Large intestine (tissue), 3 donors: ENCODE measurements around the gene IGFBP2. TPM values are rescaled to one million over a fixed set of nuclear protein-coding genes. Genes with fewer than 3 reads are reported as not detected.

ENCODE experiments used
- DNase-seq, 2 donors: peaks; one replicate each; pipeline versions ENCODE4 v3.0.0 to v3.0.0-alpha.2; 2013
- H3K27ac ChIP-seq: one replicate; pipeline ENCODE4 v1.5.1; 2013; ENCODE audit warnings: low read length
- H3K27me3 ChIP-seq: 2 replicates; pipeline ENCODE4 v1.6.1; 2013; ENCODE audit warnings: low read length; ENCODE audit not compliant: control insufficient read depth, insufficient read depth
- H3K36me3 ChIP-seq: 2 replicates; pipeline ENCODE4 v1.6.1; 2013; ENCODE audit warnings: low read length; ENCODE audit not compliant: control insufficient read depth, insufficient read depth
- H3K4me1 ChIP-seq: one replicate; pipeline ENCODE4 v1.6.1; 2013; ENCODE audit warnings: low read length; ENCODE audit not compliant: control insufficient read depth, insufficient read depth
- H3K4me3 ChIP-seq: one replicate; pipeline ENCODE4 v1.5.1; 2013; ENCODE audit warnings: low read length
- H3K9me3 ChIP-seq: one replicate; pipeline ENCODE4 v1.6.1; 2013; ENCODE audit warnings: mild to moderate bottlenecking, low read depth, low read length, moderate library complexity; ENCODE audit not compliant: control insufficient read depth
- WGBS: methylation state at CpG from one replicate; pipeline ENCODE4 v1.1.5; 2013; ENCODE audit warnings: low lambda C conversion rate; ENCODE audit not compliant: insufficient coverage; 5-methylcytosine and 5-hydroxymethylcytosine counted together
- polyA plus RNA-seq: library from polyadenylated mRNA; unstranded; fragments of 120-200 nt; gene quantifications from one replicate; pipeline ENCODE4 v1.2.1, GENCODE V29; 2013

IGFBP2 gene
- polyA plus RNA-seq, 1 donor: 242 TPM

DNA sequence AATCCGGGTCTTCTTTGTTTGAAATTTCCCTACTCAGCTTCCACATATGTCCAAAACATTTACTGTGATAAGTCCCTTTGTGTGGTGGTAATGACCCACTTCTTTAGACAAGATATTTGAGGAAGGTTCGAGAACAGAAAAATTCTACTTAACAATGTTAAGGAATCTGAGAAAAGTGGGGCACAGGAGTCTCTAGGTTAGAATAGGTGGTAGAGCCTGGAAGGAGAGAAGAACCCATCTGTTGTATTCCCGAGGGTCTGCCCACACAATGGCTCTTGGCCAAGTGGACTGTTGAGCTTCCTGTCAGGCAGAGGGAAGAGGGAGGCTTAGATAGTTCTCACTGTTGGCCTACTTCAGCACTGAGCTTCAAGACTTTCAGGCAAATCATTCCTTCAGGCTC lies 4.3 kb downstream of the IGFBP2 start:
- Histone ChIP-seq H3K27ac (peak overlapping the region; percentile 99), H3K27me3 (peaks cover 11% of the 10 kb centered on the region), H3K4me3 (no peak overlapping the region), H3K9me3 (no peaks in the 10 kb centered on the region), H3K4me1 (peaks cover 35% of the 10 kb centered on the region), H3K36me3 (peaks cover 17% of the 10 kb centered on the region)
- no peak for DNase-seq
- 33% methylated on average over 1 of the region's 3 CpGs for WGBS

DNA sequence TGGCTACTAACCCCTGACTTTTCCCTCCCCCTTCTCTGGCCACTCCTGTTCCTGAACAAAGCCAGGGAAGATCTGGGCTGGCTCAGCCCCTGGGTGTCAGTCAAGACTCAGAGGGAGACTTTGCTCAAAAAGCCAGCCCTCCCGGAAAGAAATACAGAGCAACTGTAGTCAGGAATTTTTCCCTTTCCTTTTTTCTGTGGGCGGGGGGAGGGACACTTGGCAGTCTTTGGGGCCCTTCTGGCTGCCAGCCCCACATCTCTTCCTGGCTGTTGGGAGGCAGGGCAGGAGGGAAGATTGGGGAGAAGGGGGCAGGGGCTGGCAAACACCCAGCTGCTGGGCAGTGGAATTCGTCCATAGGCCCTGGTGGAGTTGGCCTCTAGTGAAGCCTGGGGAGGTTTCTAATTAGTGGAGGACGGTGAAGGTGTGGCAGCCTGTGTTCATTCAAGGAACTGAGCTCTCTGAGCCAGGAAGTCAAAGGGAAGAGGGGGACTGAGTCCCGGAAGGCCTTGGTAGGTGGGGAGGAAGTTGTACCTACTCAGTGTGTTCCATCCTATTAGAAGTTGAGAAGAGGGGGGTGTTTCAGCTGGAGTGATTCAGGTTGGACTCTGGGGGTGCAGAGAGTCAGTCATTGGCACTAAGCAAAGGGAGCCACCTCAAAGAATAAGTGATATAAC lies 10.9 kb downstream of the IGFBP2 start:
- peak in 1 of 2 donors; percentile 68 for DNase-seq
- H3K4me1 ChIP-seq: peaks cover 26% of the 10 kb centered on the region
- H3K36me3 ChIP-seq: peaks cover 19% of the 10 kb centered on the region
- H3K9me3 ChIP-seq: no peaks in the 10 kb centered on the region
- WGBS: 17% methylated on average over 2 of the region's 5 CpGs
- H3K27ac ChIP-seq: peak overlapping the region; percentile 67
- H3K4me3 ChIP-seq: no peak overlapping the region
- H3K27me3 ChIP-seq: no peaks in the 10 kb centered on the region

GRCh38 chr2:216644842-216645635 lies 11.8 kb downstream of the IGFBP2 start:
- DNase-seq: peak in 1 of 2 donors; percentile 86
- H3K36me3 ChIP-seq: peaks cover 14% of the 10 kb centered on the region
- H3K4me1 ChIP-seq: peaks cover 33% of the 10 kb centered on the region
- H3K9me3 ChIP-seq: no peaks in the 10 kb centered on the region
- peak overlapping the region; percentile 67 for H3K27ac ChIP-seq
- WGBS: 0% methylated on average over 1 of the region's 4 CpGs
- H3K27me3 ChIP-seq: no peaks in the 10 kb centered on the region
- H3K4me3 ChIP-seq: no peak overlapping the region

GRCh38 chr2:216645636-216645950 lies 12.4 kb downstream of the IGFBP2 start:
- DNase-seq: no peak
- Histone ChIP-seq H3K27ac (peak overlapping the region; percentile 67), H3K4me1 (peaks cover 37% of the 10 kb centered on the region), H3K27me3 (no peaks in the 10 kb centered on the region), H3K4me3 (no peak overlapping the region), H3K36me3 (peaks cover 13% of the 10 kb centered on the region), H3K9me3 (no peaks in the 10 kb centered on the region)
- no CpG with 5 or more reads among the region's 3 CpGs for WGBS

DNA sequence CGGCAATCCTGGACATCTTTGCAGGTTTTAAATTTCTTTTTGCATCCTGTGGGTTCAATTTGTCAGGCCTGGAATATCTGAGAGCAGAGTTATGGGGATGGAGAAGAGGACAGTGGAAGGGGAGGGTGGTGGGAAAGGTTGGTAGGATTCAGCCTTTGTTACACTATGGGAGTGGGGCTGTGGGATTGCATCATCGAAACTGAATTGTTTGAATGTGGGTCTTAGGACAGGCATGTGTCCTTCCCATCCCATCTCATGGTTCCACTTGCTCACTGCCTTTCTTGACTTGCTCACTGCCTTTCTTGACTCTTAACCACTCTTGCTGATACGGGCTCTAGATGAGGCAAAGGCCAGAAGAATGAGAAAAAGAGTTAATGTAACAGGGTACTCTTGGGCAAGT lies 12.9 kb downstream of the IGFBP2 start:
- Histone ChIP-seq H3K4me1 (peaks cover 43% of the 10 kb centered on the region), H3K27ac (peak overlapping the region; percentile 67), H3K36me3 (peaks cover 11% of the 10 kb centered on the region), H3K27me3 (no peaks in the 10 kb centered on the region), H3K4me3 (no peak overlapping the region), H3K9me3 (no peaks in the 10 kb centered on the region)
- no peak for DNase-seq
- no CpG with 5 or more reads among the region's 3 CpGs for WGBS

- Histone ChIP-seq H3K27ac (no peak overlapping the region), H3K27me3 (no peaks in the 10 kb centered on the region), H3K4me3 (no peak overlapping the region), H3K9me3 (no peaks in the 10 kb centered on the region), H3K4me1 (peaks cover 60% of the 10 kb centered on the region), H3K36me3 (peaks cover 11% of the 10 kb centered on the region)
- WGBS: 100% methylated on average over 1 of the region's 3 CpGs
- DNase-seq: peak in 1 of 2 donors; percentile 2
Observed at GRCh38 chr2:216648105-216648504, 14.9 kb downstream of the IGFBP2 start.

- Histone ChIP-seq H3K27me3 (no peaks in the 10 kb centered on the region), H3K27ac (no peak overlapping the region), H3K9me3 (no peaks in the 10 kb centered on the region), H3K4me3 (no peak overlapping the region), H3K36me3 (peaks cover 8% of the 10 kb centered on the region), H3K4me1 (peaks cover 65% of the 10 kb centered on the region)
- DNase-seq: no peak
- no CpG with 5 or more reads among the region's 5 CpGs for WGBS
Observed at GRCh38 chr2:216649574-216649973, 16.4 kb downstream of the IGFBP2 start.

DNA sequence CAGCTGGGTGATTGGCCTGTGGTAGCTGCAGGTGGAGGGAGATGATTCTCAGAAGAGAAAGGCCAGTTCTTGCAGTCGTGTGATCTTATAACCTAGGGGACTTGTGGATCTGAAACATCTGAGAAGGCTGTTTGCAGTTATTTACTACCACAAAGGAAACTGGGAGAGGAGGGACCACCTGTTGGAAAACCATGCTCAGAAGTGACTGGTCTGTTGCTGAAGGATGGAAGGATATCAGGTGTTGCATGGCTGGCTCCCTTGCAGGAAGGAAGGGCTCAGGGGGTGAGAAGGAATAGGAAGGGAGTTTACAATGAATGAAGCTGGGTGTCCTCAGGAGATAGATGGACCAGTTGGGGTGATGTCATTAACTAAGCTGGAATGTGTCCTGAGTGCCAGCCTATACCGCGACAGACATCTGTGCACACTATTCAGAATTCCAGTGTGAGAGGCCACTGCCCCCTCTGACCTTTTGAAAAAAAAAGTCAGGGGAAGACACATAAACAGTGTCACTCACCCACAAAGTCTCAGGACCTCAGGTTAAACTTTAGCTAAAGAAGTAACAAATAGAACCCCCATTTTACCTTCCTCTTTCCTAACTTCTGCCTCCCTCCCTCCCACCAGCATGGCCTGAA lies 17.5 kb downstream of the IGFBP2 start:
- Histone ChIP-seq H3K4me3 (no peak overlapping the region), H3K27ac (peak overlapping the region; percentile 22), H3K27me3 (no peaks in the 10 kb centered on the region), H3K9me3 (no peaks in the 10 kb centered on the region), H3K36me3 (peaks cover 8% of the 10 kb centered on the region), H3K4me1 (peaks cover 60% of the 10 kb centered on the region)
- WGBS: no CpG with 5 or more reads among the region's 3 CpGs
- peak in 1 of 2 donors; percentile 36 for DNase-seq

- H3K27me3 ChIP-seq: no peaks in the 10 kb centered on the region
- DNase-seq: peak in 1 of 2 donors; percentile 49
- no CpG with 5 or more reads among the region's 6 CpGs for WGBS
- peak overlapping the region; percentile 22 for H3K27ac ChIP-seq
- H3K36me3 ChIP-seq: peaks cover 12% of the 10 kb centered on the region
- H3K9me3 ChIP-seq: no peaks in the 10 kb centered on the region
- H3K4me3 ChIP-seq: no peak overlapping the region
- H3K4me1 ChIP-seq: peaks cover 58% of the 10 kb centered on the region
Observed at GRCh38 chr2:216651351-216651881, 18.2 kb downstream of the IGFBP2 start.

GRCh38 chr2:216652566-216652965 lies 19.3 kb downstream of the IGFBP2 start:
- DNase-seq: peak in 1 of 2 donors; percentile 54
- Histone ChIP-seq H3K4me1 (peaks cover 62% of the 10 kb centered on the region), H3K36me3 (peaks cover 18% of the 10 kb centered on the region), H3K27me3 (no peaks in the 10 kb centered on the region), H3K9me3 (no peaks in the 10 kb centered on the region), H3K27ac (peak overlapping the region; percentile 87), H3K4me3 (no peak overlapping the region)
- WGBS: no CpG with 5 or more reads among the region's 4 CpGs
